Coronary artery (tissue), 2 donors: ENCODE results near the gene CASP2.

Experiments
- DNase-seq: peaks from one replicate; pipeline ENCODE4 v3.0.0-alpha.2; 2017; ENCODE audit warnings: low spot score
- H3K27ac ChIP-seq, 2 donors: fragments of 200-600 bp; sonication (generic); one replicate each; pipeline ENCODE4 v1.5.1; 2016 to 2019
- H3K4me3 ChIP-seq: fragments of 200-600 bp; sonication (generic); 2 replicates; pipeline ENCODE4 v1.5.1; 2016; ENCODE audit warnings: mild to moderate bottlenecking, moderate library complexity
- TF ChIP-seq, protein P1 (sequence below): fragments of 200-600 bp; sonication (generic); IDR thresholded peaks from one replicate; pipeline ENCODE4 v1.5.1; 2019; ENCODE audit warnings: antibody characterized with exemption

The CASP2 gene

GRCh38 chr7:143280160-143280559, 8.0 kb upstream of the CASP2 start:
- TF ChIP-seq, protein P1, sequence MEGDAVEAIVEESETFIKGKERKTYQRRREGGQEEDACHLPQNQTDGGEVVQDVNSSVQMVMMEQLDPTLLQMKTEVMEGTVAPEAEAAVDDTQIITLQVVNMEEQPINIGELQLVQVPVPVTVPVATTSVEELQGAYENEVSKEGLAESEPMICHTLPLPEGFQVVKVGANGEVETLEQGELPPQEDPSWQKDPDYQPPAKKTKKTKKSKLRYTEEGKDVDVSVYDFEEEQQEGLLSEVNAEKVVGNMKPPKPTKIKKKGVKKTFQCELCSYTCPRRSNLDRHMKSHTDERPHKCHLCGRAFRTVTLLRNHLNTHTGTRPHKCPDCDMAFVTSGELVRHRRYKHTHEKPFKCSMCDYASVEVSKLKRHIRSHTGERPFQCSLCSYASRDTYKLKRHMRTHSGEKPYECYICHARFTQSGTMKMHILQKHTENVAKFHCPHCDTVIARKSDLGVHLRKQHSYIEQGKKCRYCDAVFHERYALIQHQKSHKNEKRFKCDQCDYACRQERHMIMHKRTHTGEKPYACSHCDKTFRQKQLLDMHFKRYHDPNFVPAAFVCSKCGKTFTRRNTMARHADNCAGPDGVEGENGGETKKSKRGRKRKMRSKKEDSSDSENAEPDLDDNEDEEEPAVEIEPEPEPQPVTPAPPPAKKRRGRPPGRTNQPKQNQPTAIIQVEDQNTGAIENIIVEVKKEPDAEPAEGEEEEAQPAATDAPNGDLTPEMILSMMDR, result no peak
- H3K4me3 ChIP-seq, result no peak overlapping the region
- peak overlapping the region in 1 of 2 donors; percentile 65 for H3K27ac ChIP-seq
- no peak for DNase-seq

GRCh38 chr7:143280566-143280965, 7.6 kb upstream of the CASP2 start:
- Histone ChIP-seq H3K27ac (peak overlapping the region in 1 of 2 donors; percentile 65), H3K4me3 (no peak overlapping the region)
- TF ChIP-seq, protein P1, result no peak
- DNase-seq, result no peak

DNA sequence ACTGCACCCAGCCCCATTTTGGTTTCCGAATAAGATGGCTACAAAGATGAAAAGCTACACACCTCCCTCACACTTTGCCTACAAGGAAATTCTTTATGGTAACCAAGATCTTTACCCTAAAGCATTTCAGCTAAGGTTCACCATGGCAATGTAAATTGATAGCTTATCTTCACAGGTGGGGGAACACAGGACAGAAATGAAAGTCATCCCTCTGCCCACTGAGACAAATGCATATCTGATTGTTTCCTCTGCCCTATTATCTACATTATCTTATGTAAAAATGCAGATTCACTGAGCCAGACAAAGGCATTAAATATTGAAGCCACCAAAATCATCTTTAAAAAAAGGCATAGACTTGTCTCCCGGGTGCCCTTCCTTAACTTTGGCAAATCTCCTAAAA, 6.6 kb upstream of the CASP2 start:
- TF ChIP-seq, protein P1, result no peak
- no peak overlapping the region for H3K4me3 ChIP-seq
- DNase-seq, result no peak

GRCh38 chr7:143282124-143282523, 6.0 kb upstream of the CASP2 start:
- DNase-seq, result no peak
- no peak overlapping the region for H3K4me3 ChIP-seq
- TF ChIP-seq, protein P1, result no peak
- no peak overlapping the region for H3K27ac ChIP-seq

More for the DNA sequence above, 6.6 kb upstream of the CASP2 start:
- H3K27ac ChIP-seq, result no peak overlapping the region

- TF ChIP-seq, protein P1, result no peak
- DNase-seq, result no peak
- Histone ChIP-seq H3K4me3 (no peak overlapping the region), H3K27ac (no peak overlapping the region)
These were observed 4.8 kb upstream of the CASP2 start for GRCh38 chr7:143283381-143283780.

- H3K4me3 ChIP-seq, result peak within 1 kb of the TSS; percentile 8
- no peak for DNase-seq
- TF ChIP-seq, protein P1, result no peak
- H3K27ac ChIP-seq, result no peak within 1 kb of the TSS
These were observed 3.3 kb upstream of the CASP2 start, which contains the start of gene TMEM139 for GRCh38 chr7:143284591-143285469. TSS of gene TMEM139 (plus strand) at chr7:143284958. CDS start at chr7:143285958, 1,000 bp downstream.

DNA sequence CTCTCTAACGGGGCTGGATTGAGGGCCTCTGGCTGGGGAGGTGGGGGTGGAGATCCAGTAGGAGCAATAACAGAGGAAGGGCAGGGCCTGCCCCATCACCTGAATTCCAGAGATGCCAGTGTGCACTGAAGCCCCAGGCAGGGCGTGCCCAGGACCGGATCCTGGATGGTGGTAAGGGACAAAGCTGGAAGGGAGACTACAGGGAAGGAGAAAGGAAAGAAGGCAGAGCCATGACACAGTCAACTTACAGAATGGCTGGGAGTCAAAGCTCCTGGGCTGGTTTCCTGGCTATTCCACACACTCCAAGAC, 2.7 kb upstream of the CASP2 start:
- Histone ChIP-seq H3K27ac (no peak overlapping the region), H3K4me3 (no peak overlapping the region)
- TF ChIP-seq, protein P1, result no peak
- DNase-seq, result no peak
